PC-3 (cell line): ENCODE results near the gene SNX7.

Experiments used
- EZH2 ChIP-seq: fragments of 300-600 bp; sonication (generic); IDR thresholded peaks from one replicate; pipeline ENCODE4 v1.6.1; 2017; ENCODE audit warnings: antibody characterized with exemption, mild to moderate bottlenecking, low read length; ENCODE audit not compliant: unreplicated experiment
- TF ChIP-seq, protein P1 (sequence below): fragments of 300-600 bp; sonication (generic); conservative IDR thresholded peaks from 2 replicates; pipeline ENCODE4 v1.5.1; 2017; ENCODE audit warnings: antibody characterized with exemption, low read depth, mild to moderate bottlenecking, low read length

DNA sequence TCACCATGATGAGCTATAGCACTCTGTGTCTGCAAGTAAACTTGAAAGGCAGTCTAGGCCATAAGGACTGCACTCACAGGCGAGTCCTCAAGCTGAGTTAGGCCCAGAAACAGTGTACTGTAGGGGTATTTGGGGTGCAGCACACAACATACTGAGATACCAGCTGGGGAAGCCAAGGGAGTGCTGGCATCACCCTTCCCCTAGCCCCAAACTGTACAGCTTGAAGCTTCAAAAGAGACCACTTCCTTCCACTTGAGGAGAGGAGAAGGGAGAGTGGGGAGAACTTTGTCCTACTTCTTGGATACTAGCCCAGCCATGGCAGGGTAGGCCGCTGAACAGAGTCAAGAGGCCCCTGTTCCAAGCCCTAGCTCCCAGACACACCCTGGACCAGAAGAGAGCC lies 24.2 kb upstream of the SNX7 start:
- TF ChIP-seq EZH2 = no peak
- TF ChIP-seq, protein P1, sequence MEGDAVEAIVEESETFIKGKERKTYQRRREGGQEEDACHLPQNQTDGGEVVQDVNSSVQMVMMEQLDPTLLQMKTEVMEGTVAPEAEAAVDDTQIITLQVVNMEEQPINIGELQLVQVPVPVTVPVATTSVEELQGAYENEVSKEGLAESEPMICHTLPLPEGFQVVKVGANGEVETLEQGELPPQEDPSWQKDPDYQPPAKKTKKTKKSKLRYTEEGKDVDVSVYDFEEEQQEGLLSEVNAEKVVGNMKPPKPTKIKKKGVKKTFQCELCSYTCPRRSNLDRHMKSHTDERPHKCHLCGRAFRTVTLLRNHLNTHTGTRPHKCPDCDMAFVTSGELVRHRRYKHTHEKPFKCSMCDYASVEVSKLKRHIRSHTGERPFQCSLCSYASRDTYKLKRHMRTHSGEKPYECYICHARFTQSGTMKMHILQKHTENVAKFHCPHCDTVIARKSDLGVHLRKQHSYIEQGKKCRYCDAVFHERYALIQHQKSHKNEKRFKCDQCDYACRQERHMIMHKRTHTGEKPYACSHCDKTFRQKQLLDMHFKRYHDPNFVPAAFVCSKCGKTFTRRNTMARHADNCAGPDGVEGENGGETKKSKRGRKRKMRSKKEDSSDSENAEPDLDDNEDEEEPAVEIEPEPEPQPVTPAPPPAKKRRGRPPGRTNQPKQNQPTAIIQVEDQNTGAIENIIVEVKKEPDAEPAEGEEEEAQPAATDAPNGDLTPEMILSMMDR = no peak
